HepG2 (cell line): ENCODE results near the gene TMEM198.

Source experiments
- CAMTA2 ChIP-seq: sonication (generic); formaldehyde crosslinking; IDR thresholded peaks from 2 replicates; pipeline ENCODE4 v1.4.0; 2020; ENCODE audit warnings: mild to moderate bottlenecking, missing genetic modification reagents, borderline replicate concordance
- CTCF ChIP-seq: sonication (generic); formaldehyde crosslinking; IDR thresholded peaks from 2 replicates; pipeline ENCODE4 v1.5.0; 2020; ENCODE audit warnings: mild to moderate bottlenecking, missing genetic modification reagents, moderate library complexity
- HOXA9 ChIP-seq: sonication (generic); formaldehyde crosslinking; IDR thresholded peaks from 2 replicates; pipeline ENCODE4 v1.8.1; 2022; ENCODE audit warnings: missing genetic modification reagents, mild to moderate bottlenecking, moderate library complexity, borderline replicate concordance
- USF2 ChIP-seq, 2 experiments: sonication (generic) in 1 of 2; formaldehyde crosslinking in 1 of 2; IDR thresholded peaks; 2 replicates each; pipeline versions ENCODE4 v1.5.1 to v1.6.1; 2011 to 2020; ENCODE audit warnings: borderline replicate concordance in 1 of 2, low read depth in 1 of 2, low read length in 1 of 2, mild to moderate bottlenecking in 1 of 2, missing genetic modification reagents in 1 of 2, moderate library complexity in 1 of 2
- ZBTB33 ChIP-seq: sonication (generic); formaldehyde crosslinking; IDR thresholded peaks from 2 replicates; pipeline ENCODE4 v1.4.0; 2020; ENCODE audit warnings: missing genetic modification reagents
- ZNF513 ChIP-seq: sonication (generic); formaldehyde crosslinking; conservative IDR thresholded peaks from 2 replicates; pipeline ENCODE4 v1.5.0; 2020; ENCODE audit warnings: missing genetic modification reagents

- TF ChIP-seq HOXA9 (CRISPR knock-in tag), result no peak
- TF ChIP-seq ZNF513 (CRISPR knock-in tag), result no peak
- no peak for TF ChIP-seq USF2 (IDR thresholded peaks at IDR 0.05; ENCODE audit: low read depth, low read length)
- no peak for TF ChIP-seq USF2 (CRISPR knock-in tag; IDR thresholded peaks at IDR 0.05; ENCODE audit: borderline replicate concordance)
- no peak for TF ChIP-seq CTCF (CRISPR knock-in tag)
- no peak for TF ChIP-seq CAMTA2
- TF ChIP-seq ZBTB33, result no peak
Measured at GRCh38 chr2:219496825-219497494, 46.9 kb upstream of the TMEM198 start.
